ENCODE measurements around the gene IMMP2L. TPM values are rescaled to one million over a fixed set of nuclear protein-coding genes. Genes with fewer than 3 reads are reported as not detected.

IMMP2L gene
- total and polyA plus RNA-seq, 4 donors: 9.2 to 34.7 (median 11.1) TPM

- no peak for DNase-seq
- 91 to 92% methylated on average over 6 of the region's 6 CpGs for WGBS, 2 donors
- H3K9ac ChIP-seq (ENCODE audit: insufficient read depth in 1 of 2, low read length in 2 of 2): no peak overlapping the region
- no peaks in the 10 kb centered on the region for H3K36me3 ChIP-seq (ENCODE audit: control insufficient read depth in 4 of 4, insufficient read depth in 4 of 4, low read length in 4 of 4)
- ATAC-seq (ENCODE audit: insufficient read depth, low FRiP score): no peak
- no peaks in the 10 kb centered on the region for H3K27me3 ChIP-seq (ENCODE audit: control insufficient read depth in 3 of 3, insufficient read depth in 3 of 3, low read length in 2 of 3)
- H3K4me1 ChIP-seq (ENCODE audit: control insufficient read depth in 5 of 5, insufficient read depth in 5 of 5, low read length in 5 of 5): no peaks in the 10 kb centered on the region
- no peak overlapping the region for H3K27ac ChIP-seq (ENCODE audit: low read depth in 1 of 2, low read length in 1 of 2)
- H3K4me3 ChIP-seq: no peak overlapping the region
- no peaks in the 10 kb centered on the region for H3K9me3 ChIP-seq (ENCODE audit: control insufficient read depth in 4 of 4, insufficient read depth in 3 of 4, low read length in 3 of 4)
- TF ChIP-seq, protein P1, sequence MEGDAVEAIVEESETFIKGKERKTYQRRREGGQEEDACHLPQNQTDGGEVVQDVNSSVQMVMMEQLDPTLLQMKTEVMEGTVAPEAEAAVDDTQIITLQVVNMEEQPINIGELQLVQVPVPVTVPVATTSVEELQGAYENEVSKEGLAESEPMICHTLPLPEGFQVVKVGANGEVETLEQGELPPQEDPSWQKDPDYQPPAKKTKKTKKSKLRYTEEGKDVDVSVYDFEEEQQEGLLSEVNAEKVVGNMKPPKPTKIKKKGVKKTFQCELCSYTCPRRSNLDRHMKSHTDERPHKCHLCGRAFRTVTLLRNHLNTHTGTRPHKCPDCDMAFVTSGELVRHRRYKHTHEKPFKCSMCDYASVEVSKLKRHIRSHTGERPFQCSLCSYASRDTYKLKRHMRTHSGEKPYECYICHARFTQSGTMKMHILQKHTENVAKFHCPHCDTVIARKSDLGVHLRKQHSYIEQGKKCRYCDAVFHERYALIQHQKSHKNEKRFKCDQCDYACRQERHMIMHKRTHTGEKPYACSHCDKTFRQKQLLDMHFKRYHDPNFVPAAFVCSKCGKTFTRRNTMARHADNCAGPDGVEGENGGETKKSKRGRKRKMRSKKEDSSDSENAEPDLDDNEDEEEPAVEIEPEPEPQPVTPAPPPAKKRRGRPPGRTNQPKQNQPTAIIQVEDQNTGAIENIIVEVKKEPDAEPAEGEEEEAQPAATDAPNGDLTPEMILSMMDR (IDR thresholded peaks at IDR 0.05; ENCODE audit: control extremely low read depth, extremely low read depth): no peak
Measured at GRCh38 chr7:110870926-110871325, 691.4 kb downstream of the IMMP2L start.

GRCh38 chr7:110868458-110868857 lies 693.8 kb downstream of the IMMP2L start:
- no peak for DNase-seq
- no peaks in the 10 kb centered on the region for H3K36me3 ChIP-seq (ENCODE audit: control insufficient read depth in 4 of 4, insufficient read depth in 4 of 4, low read length in 4 of 4)

DNA sequence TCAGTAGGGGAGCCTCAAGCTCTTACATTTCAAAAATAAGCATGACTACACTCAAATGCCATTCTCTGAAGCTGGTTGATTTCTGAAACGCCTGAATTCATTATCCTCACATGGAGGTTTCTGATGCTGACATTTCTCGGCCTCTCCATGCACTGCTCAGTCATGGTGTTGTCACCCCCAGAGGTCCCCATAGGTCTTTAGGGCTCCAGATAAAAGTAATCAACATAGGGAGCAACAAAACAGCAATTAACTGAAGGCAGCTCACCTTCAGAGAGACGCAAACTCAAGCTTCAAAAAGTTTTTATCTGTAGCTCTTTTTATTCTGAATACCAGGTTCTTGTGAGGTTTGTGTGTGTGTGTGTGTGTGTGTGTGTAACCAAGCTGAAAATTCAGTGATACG lies 694.5 kb downstream of the IMMP2L start:
- TF ChIP-seq, protein P1 (IDR thresholded peaks at IDR 0.05; ENCODE audit: control extremely low read depth, extremely low read depth): no peak
- no peak overlapping the region for H3K4me3 ChIP-seq
- no peak overlapping the region for H3K27ac ChIP-seq (ENCODE audit: low read depth in 1 of 2, low read length in 1 of 2)
- no peaks in the 10 kb centered on the region for H3K4me1 ChIP-seq (ENCODE audit: control insufficient read depth in 5 of 5, insufficient read depth in 5 of 5, low read length in 5 of 5)
- no peaks in the 10 kb centered on the region for H3K36me3 ChIP-seq (ENCODE audit: control insufficient read depth in 4 of 4, insufficient read depth in 4 of 4, low read length in 4 of 4)
- 92 to 94% methylated on average over 4 of the region's 4 CpGs for WGBS, 2 donors
- no peak for ATAC-seq (ENCODE audit: insufficient read depth, low FRiP score)
- no peak for DNase-seq
- H3K9ac ChIP-seq (ENCODE audit: insufficient read depth in 1 of 2, low read length in 2 of 2): no peak overlapping the region
- H3K9me3 ChIP-seq (ENCODE audit: control insufficient read depth in 4 of 4, insufficient read depth in 3 of 4, low read length in 3 of 4): no peaks in the 10 kb centered on the region
- no peaks in the 10 kb centered on the region for H3K27me3 ChIP-seq (ENCODE audit: control insufficient read depth in 3 of 3, insufficient read depth in 3 of 3, low read length in 2 of 3)

More at GRCh38 chr7:110868458-110868857, 693.8 kb downstream of the IMMP2L start:
- TF ChIP-seq, protein P1 (IDR thresholded peaks at IDR 0.05; ENCODE audit: control extremely low read depth, extremely low read depth): no peak
- Histone ChIP-seq H3K9ac (ENCODE audit: insufficient read depth in 1 of 2, low read length in 2 of 2) (no peak overlapping the region), H3K4me3 (no peak overlapping the region), H3K4me1 (ENCODE audit: control insufficient read depth in 5 of 5, insufficient read depth in 5 of 5, low read length in 5 of 5) (no peaks in the 10 kb centered on the region), H3K27me3 (ENCODE audit: control insufficient read depth in 3 of 3, insufficient read depth in 3 of 3, low read length in 2 of 3) (no peaks in the 10 kb centered on the region), H3K9me3 (ENCODE audit: control insufficient read depth in 4 of 4, insufficient read depth in 3 of 4, low read length in 3 of 4) (no peaks in the 10 kb centered on the region), H3K27ac (ENCODE audit: low read depth in 1 of 2, low read length in 1 of 2) (no peak overlapping the region)
- ATAC-seq (ENCODE audit: insufficient read depth, low FRiP score): no peak

GRCh38 chr7:110863258-110863657 lies 699.0 kb downstream of the IMMP2L start:
- WGBS, 2 donors: 95 to 96% methylated on average over 2 of the region's 2 CpGs
- Histone ChIP-seq H3K9me3 (ENCODE audit: control insufficient read depth in 4 of 4, insufficient read depth in 3 of 4, low read length in 3 of 4) (no peaks in the 10 kb centered on the region), H3K27me3 (ENCODE audit: control insufficient read depth in 3 of 3, insufficient read depth in 3 of 3, low read length in 2 of 3) (no peaks in the 10 kb centered on the region), H3K9ac (ENCODE audit: insufficient read depth in 1 of 2, low read length in 2 of 2) (no peak overlapping the region), H3K4me3 (no peak overlapping the region), H3K36me3 (ENCODE audit: control insufficient read depth in 4 of 4, insufficient read depth in 4 of 4, low read length in 4 of 4) (no peaks in the 10 kb centered on the region), H3K4me1 (ENCODE audit: control insufficient read depth in 5 of 5, insufficient read depth in 5 of 5, low read length in 5 of 5) (no peaks in the 10 kb centered on the region), H3K27ac (ENCODE audit: low read depth in 1 of 2, low read length in 1 of 2) (no peak overlapping the region)
- no peak for ATAC-seq (ENCODE audit: insufficient read depth, low FRiP score)
- DNase-seq: no peak
- TF ChIP-seq, protein P1 (IDR thresholded peaks at IDR 0.05; ENCODE audit: control extremely low read depth, extremely low read depth): no peak

Measured in lung (tissue), 12 donors.